Panc1 (cell line): ENCODE results near the gene ICOSLG. TPM values are rescaled to one million over a fixed set of nuclear protein-coding genes. Genes with fewer than 3 reads are reported as not detected.

Source experiments
- ATAC-seq: fragments of 200-7000 bp; cut with Tn5 transposase; 2 replicates; pipeline ENCODE4 v1.9.1; 2020; ENCODE audit warnings: mild to moderate bottlenecking, moderate library complexity
- BruUV-seq: library from RNA; stranded (reverse); fragments of 400-500 nt; replicated peaks from 2 replicates; lab custom pipeline; 2021; lab: Mats Ljungman, UMichigan
- CTCF ChIA-PET: fragments of 300-600 bp; sonication (Branson Sonifier 250); formaldehyde crosslinking; loops from one replicate; lab custom pipeline; 2022; ENCODE audit warnings: antibody characterized with exemption; lab: Charles Lee
- POLR2A ChIA-PET: fragments of 300-600 bp; sonication (Branson Sonifier 250); formaldehyde crosslinking; loops from one replicate; lab custom pipeline; 2022; ENCODE audit warnings: antibody characterized with exemption; lab: Charles Lee
- DNase-seq: peaks from one replicate; pipeline ENCODE4 v3.0.0-alpha.2; 2010; ENCODE audit warnings: low read depth, low spot score
- H3K27ac ChIP-seq: 2 replicates; pipeline ENCODE4 v1.5.1; 2011; ENCODE audit warnings: mild to moderate bottlenecking, low read length, inconsistent platforms
- H3K27me3 ChIP-seq: fragments of 200-500 bp; sonication (Bioruptor generic); 2 replicates; pipeline ENCODE4 v1.6.0; 2014; ENCODE audit warnings: low read length, inconsistent platforms; ENCODE audit not compliant: control insufficient read depth, insufficient read depth
- H3K36me3 ChIP-seq: fragments of 200-500 bp; sonication (Bioruptor generic); 2 replicates; pipeline ENCODE4 v1.5.1; 2014; ENCODE audit warnings: inconsistent platforms, mild to moderate bottlenecking, low read length, moderate library complexity; ENCODE audit not compliant: control insufficient read depth, insufficient read depth
- H3K4me1 ChIP-seq: 2 replicates; pipeline ENCODE4 v1.5.1; 2011; ENCODE audit warnings: inconsistent platforms, mild to moderate bottlenecking, low read length, moderate library complexity; ENCODE audit not compliant: control insufficient read depth, insufficient read depth
- H3K4me3 ChIP-seq, 2 experiments: 2 replicates each; pipeline ENCODE4 v1.5.1; 2011 to 2012; ENCODE audit warnings: low read depth in 2 of 2, low read length in 2 of 2, mild to moderate bottlenecking in 2 of 2, inconsistent platforms in 1 of 2, moderate library complexity in 1 of 2
- H3K9me3 ChIP-seq: fragments of 200-500 bp; sonication (Bioruptor generic); 2 replicates; pipeline ENCODE4 v1.5.1; 2014; ENCODE audit warnings: low read depth, mild to moderate bottlenecking, inconsistent platforms, low read length, moderate library complexity; ENCODE audit not compliant: control insufficient read depth, insufficient read depth
- CTCF ChIP-seq: fragments of 450-650 bp; IDR thresholded peaks from 2 replicates; pipeline ENCODE4 v1.5.1; 2017; ENCODE audit warnings: mild to moderate bottlenecking
- POLR2AphosphoS5 ChIP-seq: IDR thresholded peaks from 2 replicates; pipeline ENCODE4 v1.6.1; 2012; ENCODE audit warnings: mild to moderate bottlenecking, low read depth, low read length, moderate library complexity
- REST ChIP-seq, 2 experiments: IDR thresholded peaks; 2 replicates each; pipeline ENCODE4 v1.6.1; 2011 to 2012; ENCODE audit warnings: low read depth in 2 of 2, control low read depth in 1 of 2, low read length in 1 of 2, mild to moderate bottlenecking in 1 of 2, moderate library complexity in 1 of 2; ENCODE audit not compliant: insufficient read depth in 1 of 2
- SIN3A ChIP-seq: IDR thresholded peaks from 2 replicates; pipeline ENCODE4 v1.6.1; 2012; ENCODE audit warnings: low read depth, mild to moderate bottlenecking, low read length, moderate library complexity, borderline replicate concordance; ENCODE audit not compliant: insufficient read depth
- TCF7L2 ChIP-seq: IDR thresholded peaks from 2 replicates; pipeline ENCODE4 v1.6.1; 2011; ENCODE audit warnings: mild to moderate bottlenecking, low read depth, low read length, inconsistent platforms
- in situ Hi-C: cut with HindIII; loops from 2 replicates; pipeline ENCODE4 v1.10.0; 2016; ENCODE audit warnings: low sequenced_read_pairs, low pct_unique_long_range_greater_than_20kb
- intact Hi-C: fragments of 100-400 bp; cut with micrococcal nuclease; formaldehyde crosslinking; loops from one replicate; pipeline ENCODE4 v1.10.0; 2022; ENCODE audit not compliant: unreplicated experiment
- total RNA-seq: library from RNA; stranded (reverse); gene quantifications from one replicate; pipeline ENCODE4 v1.2.1, GENCODE V29; 2021; ENCODE audit not compliant: unreplicated experiment

ICOSLG gene
- total RNA-seq, 1 experiment from 2014 or later, result 5.5 TPM

DNA sequence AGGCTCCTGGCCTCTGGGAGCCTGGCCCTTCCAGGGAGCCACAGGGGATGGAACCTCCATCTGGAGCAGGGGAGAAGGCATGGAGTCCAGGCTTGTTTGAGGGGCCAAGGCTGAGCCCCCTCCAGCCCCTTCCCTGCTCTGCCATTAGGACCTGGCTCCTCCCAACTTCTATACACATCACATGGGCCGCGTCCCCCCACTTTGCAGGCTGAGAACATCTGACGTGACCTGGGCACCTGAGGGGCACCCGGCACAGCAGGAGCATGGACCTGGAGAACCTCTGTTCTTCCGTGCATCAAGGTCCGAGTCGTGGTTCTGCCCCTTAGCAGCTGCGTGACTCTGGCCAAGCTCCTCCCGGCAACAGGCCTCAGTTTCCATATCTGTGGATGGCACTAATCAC is 41.1 kb upstream of the ICOSLG start:
- CTCF ChIA-PET, result no interaction called here
- no TSS peak for BruUV-seq
- POLR2A ChIA-PET, result no interaction called here

DNA sequence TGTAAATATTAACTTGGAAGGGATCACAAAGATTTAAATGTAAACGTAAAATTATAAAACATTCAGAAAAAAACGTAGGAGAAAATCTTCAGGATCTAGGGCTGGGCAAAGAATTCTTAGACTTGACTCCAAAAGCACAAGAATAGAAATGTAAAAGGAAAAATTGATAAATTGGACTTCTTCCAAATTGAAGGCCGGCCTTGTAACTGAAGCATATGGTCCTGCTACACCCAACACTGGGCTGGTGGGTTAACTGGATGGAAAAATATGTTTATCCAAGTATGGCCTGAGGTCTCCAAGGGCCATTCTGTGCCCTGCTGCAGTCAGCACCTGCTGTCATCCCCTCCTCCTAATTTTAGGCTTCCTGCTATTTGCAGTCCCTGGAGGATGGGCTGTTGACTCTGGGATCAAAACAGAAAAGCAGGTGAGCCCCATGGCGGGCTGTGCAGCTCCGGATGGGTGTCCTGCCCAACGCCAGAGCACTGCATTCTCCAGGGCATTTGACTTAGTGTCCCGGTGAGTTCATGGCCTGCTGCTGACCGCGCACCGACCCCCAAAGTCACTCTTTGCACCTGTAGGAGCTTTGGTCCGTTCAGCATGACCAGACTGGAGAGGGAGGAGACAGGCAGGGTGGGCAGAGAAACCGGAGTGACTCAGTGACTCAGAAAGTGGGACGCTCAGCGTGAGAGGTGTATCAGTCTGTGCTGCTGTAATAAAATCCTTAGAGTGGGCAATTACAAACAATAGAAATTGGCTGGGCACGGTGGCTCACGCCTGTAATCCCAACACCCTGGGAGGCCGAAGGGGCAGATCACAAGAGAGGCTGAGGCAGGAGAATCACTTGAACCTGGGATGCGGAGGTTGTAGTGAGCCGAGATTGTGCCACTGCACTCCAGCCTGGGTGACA is 38.9 kb upstream of the ICOSLG start:
- ATAC-seq, result no peak
- no peak overlapping the region for H3K27ac ChIP-seq
- TF ChIP-seq REST (IDR thresholded peaks at IDR 0.05; ENCODE audit: insufficient read depth in 1 of 2, low read depth in 2 of 2, low read length in 1 of 2) (no peak), SIN3A (no peak), CTCF (no peak), TCF7L2 (no peak)

More for the DNA sequence above, 41.1 kb upstream of the ICOSLG start:
- DNase-seq (no peak), ATAC-seq (no peak)
- Histone ChIP-seq H3K27ac (no peak overlapping the region), H3K27me3 (no peaks in the 10 kb centered on the region), H3K4me1 (no peaks in the 10 kb centered on the region; the same call in 1 of the 2 replicates), H3K4me3 (no peak overlapping the region), H3K9me3 (no peaks in the 10 kb centered on the region), H3K36me3 (no peaks in the 10 kb centered on the region)
- intact Hi-C loops, result no loop called here
- in situ Hi-C loops, result no loop called here
- TF ChIP-seq SIN3A (no peak), TCF7L2 (no peak), REST (IDR thresholded peaks at IDR 0.05; ENCODE audit: insufficient read depth in 1 of 2, low read depth in 2 of 2, low read length in 1 of 2) (no peak), POLR2AphosphoS5 (no peak), CTCF (no peak)

More for the DNA sequence above, 38.9 kb upstream of the ICOSLG start:
- Histone ChIP-seq H3K9me3 (no peaks in the 10 kb centered on the region), H3K4me1 (no peaks in the 10 kb centered on the region; the same call in 1 of the 2 replicates), H3K4me3 (no peak overlapping the region), H3K27me3 (no peaks in the 10 kb centered on the region), H3K36me3 (no peaks in the 10 kb centered on the region)
- no TSS peak for BruUV-seq
- intact Hi-C loops (no loop called here), in situ Hi-C loops (no loop called here)
- DNase-seq, result no peak
- CTCF ChIA-PET, result no interaction called here
- POLR2A ChIA-PET, result no interaction called here
